HG02852 (cell line): Measurements from ENCODE around the gene LMCD1.

Experiments used
- ATAC-seq: cut with Tn5 transposase; IDR thresholded peaks from one replicate; pipeline ENCODE4 v1.9.1; 2021; ENCODE audit warnings: mild to moderate bottlenecking, moderate library complexity; ENCODE audit not compliant: unreplicated experiment

Gene LMCD1

GRCh38 chr3:8482960-8483665 is 18.5 kb upstream of the LMCD1 start:
- ATAC-seq, result no peak

GRCh38 chr3:8484409-8485140 is 17.0 kb upstream of the LMCD1 start:
- no peak for ATAC-seq

- no peak for ATAC-seq
Observed at GRCh38 chr3:8485141-8485870, 16.3 kb upstream of the LMCD1 start.

GRCh38 chr3:8485943-8486342 is 15.7 kb upstream of the LMCD1 start:
- ATAC-seq, result no peak

DNA sequence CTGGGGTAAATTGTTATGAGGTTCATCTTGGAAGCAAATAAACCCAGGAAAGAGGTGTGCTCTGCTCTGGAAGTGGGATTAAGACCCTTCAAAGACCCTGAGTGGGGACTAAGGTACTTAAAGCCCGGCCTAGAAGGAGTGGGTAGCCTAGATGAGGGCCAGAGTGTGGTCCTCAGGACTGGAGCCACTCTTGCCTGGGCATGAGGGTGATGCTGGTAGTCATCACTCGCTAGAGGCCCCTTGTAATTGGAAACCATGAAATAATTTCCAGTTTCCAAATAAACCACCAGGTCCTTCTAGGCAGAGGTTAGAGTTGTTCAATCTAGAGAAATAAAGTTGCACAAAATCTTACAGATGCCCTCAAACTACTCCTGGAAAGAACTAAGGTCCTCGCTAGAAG is 15.2 kb upstream of the LMCD1 start:
- ATAC-seq, result no peak

- ATAC-seq, result no peak
Observed at GRCh38 chr3:8486936-8487335, 14.7 kb upstream of the LMCD1 start.

GRCh38 chr3:8488411-8488810 is 13.2 kb upstream of the LMCD1 start:
- ATAC-seq, result no peak

- no peak for ATAC-seq
Observed at GRCh38 chr3:8488877-8489276, 12.7 kb upstream of the LMCD1 start.

DNA sequence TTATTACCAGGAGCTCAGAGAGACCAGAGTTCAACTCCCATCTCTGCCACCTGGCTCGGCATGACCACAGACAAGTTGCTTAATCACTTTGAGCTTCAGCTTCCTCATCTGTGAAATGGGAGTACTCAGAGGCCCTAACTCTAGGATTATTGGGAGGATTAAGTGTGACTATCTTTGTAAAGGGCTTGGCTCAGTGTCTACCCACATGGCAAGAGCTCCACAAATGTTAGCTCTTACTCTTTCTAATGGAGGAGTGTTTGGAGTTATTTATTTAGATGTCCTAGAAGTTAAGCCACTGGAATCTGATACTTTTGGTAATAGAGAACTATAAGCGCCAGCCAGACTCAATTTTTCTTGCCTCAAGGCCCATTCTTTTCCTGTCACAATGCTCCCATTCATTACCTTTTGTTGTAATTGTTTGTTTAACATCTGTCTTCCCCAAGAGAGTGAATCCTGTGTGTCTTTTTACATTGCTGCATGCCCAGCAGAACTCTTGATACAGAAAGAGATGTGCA is 12.3 kb upstream of the LMCD1 start:
- no peak for ATAC-seq

GRCh38 chr3:8490079-8490552 is 11.5 kb upstream of the LMCD1 start:
- ATAC-seq, result no peak

DNA sequence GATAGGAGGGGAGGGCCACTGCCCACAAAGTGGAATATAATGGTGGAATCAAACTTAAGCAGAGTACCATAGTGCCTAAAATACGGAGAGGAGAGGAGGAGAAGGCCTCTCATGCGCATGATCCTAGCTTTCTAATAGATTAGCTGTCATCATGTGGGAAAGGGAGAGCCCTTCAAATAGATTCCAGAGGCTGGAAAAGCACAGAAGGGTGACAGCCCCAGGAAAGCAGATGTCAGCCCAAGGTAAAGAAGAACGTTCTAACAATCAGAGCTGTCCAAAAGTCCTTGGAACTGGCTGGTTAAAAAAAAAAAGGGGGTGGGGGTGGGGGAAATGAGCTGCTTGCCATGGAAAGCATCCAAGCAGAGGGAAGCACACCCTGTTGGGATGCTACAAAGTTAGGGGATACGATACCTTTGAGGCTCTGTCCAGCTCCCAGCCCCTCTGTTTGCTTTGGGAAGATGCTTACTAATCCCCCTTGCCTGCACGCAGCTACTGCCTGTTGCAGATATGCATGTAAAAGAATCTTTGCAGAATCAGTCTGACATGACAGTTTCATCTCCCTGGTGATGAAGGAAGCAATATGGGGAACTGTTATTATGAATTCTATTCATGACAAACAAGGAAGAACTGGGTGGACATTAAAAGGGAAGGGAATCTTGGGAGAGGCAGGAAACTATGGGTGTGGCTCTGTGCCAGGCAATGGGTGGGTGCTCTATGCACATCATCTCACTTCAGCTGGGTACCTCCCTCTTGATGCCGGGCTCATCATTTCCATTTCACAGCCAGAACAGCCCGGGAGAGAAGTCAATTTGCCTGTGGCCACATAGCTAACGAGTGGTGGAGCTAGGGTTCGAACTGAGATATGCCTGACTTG is 10.1 kb upstream of the LMCD1 start:
- ATAC-seq, result no peak

- ATAC-seq, result no peak
Observed at GRCh38 chr3:8492744-8493511, 8.7 kb upstream of the LMCD1 start.

DNA sequence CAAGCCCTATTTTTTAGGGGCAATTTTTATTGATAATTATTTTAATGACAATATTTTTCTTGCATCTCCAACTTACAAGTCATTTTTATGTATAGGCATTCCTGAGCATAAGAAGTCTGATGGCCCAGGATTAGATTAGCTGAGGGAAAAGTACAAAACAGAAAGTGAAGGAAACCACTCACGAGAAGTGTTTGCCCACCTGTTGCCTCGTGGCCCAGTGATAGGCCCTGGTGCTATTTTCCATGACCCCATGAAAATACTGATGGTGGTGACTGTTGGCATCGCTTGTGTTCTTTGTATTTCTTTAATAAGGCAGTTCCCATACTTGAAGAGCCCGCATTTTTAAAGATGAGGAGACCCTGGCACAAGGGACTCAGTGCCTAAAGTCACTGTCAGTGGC is 7.9 kb upstream of the LMCD1 start:
- no peak for ATAC-seq

DNA sequence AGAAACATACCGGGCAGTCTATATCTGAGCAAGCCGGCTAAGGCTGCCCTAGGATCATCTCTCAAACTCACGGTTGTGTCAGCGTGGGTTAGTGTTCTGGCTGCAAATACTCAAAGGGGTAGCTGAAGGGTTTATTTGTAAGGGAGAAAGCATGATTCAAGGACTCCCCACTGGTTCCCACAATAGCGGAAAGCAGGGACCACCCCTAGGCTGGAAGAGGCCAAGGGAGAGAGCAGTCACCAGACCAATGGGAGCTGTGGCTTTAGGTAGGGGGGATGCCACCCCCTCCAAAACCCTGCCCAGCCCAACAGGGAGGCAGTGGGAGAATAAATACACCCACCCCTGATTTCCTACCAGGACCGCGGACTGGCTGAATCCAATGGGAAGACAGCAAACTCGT is 7.3 kb upstream of the LMCD1 start:
- no peak for ATAC-seq

DNA sequence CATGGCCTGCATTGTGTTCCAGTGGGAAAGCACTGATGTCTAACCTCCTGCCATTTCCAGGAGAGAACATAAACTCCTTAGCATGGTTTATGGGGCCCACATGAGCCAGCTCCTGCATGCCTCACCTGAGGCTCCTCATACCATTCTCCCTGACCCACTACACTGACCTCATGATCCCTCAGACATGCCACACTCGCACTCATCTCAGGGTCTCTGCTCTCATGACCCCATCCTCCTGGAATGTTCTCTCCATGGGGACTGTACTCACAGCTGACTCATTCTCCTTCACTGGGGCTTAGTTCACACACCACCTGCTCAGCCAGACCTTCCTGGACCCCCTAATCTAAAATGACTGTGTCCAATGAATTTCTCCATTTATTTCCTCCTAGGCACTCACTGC is 4.0 kb upstream of the LMCD1 start:
- no peak for ATAC-seq

GRCh38 chr3:8499181-8499611 is 2.4 kb upstream of the LMCD1 start:
- no peak for ATAC-seq

DNA sequence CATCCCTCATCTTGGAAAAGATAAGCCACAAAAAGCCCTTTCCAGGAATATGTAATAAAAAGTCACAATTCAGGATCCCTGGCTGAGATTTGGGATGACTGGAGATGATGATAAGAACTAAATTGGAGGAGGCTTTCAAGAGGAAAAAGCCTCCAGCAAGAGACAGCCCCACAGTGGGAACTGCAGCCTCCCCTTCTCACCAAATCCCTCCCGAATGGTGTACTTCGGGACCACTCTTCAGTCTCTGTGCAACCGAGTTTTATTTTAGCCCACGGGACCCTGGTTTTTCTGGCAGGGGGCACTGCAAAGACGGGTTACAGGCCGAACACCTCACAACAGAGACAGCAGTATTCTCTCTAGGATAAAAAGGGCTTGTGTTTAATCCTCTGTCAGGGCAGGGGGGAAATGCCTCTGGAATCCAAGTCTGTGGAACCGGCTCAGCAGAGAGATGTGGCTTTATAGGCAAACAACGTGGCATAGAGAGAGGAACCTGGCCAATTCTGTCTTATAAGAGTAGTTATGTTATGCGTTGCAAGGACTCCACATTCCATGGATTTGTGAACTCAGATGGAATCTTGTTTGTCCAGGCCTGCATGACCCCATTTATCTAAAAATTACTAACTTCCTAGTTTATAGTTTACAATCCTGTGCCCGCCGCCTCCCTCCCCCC is 1.2 kb upstream of the LMCD1 start:
- ATAC-seq, result no peak

DNA sequence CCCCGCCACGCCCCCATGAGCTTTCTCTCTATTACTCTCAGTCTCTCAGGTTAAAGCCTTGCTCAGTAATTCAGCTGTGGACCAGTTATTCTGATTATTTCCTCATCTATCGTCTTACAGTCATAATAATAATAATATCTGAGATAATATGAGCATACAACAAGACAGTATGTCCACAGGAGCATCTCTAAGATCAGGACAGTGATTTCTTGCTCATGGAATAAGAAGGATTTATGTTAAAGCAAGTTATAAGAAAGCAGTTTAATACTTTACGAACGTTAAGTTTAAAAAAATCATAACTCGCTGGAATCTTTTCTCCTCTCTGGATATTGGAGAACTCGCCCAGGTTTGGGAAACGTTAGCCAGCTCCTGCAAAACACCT is 643 bp upstream of the LMCD1 start:
- no peak for ATAC-seq

DNA sequence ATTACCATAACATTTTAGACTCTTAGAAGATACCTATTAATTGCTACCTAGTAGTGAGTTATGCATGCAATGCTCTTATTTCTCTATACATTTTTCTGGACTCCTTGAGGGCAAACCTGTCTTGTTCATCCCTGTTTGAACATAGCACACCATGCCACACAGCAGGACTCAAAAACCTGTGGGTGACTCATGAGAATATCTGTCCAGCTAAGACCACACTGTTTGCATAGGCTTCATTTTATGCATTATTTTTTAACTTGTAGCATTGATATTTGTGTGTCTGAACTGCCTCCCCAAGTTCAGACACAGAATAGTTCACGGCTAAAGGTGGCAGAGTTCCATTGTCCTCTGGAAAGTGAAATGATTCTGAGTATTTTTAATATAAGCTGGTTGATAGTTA is 1.8 kb downstream of the LMCD1 start:
- ATAC-seq, result no peak
